ENCODE results near the gene BPNT1. TPM values are rescaled to one million over a fixed set of nuclear protein-coding genes. Genes with fewer than 3 reads are reported as not detected.

Gene BPNT1
- total and polyA plus RNA-seq, 2 donors (not counting 1 experiment from before 2014, with no cell fraction given) = 23.8 to 51.2 TPM

DNA sequence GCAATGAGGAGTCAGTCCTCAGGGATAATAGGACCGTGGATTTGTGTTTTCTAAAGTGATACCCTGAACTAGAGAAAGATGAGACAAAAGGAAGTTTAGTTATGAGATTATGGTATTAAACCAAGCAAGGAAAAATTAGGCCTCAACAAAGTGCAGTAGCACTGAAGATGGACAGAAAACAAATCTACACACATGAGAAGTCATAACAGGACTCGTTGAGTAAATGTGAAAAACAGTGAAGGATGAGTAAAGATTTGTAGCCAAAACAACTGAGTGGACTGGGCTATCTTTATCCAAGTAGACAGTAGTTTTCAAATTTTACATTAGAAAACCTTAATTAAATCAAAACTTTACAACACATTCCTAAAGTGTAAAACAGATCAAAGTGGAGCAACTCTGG is 58.3 kb downstream of the BPNT1 start:
- Histone ChIP-seq H3K9ac (ENCODE audit: insufficient read depth, low read length) (no peak overlapping the region), H3K27ac (ENCODE audit: insufficient read depth, low read length) (no peak overlapping the region), H3K4me2 (ENCODE audit: extremely low read depth, insufficient read depth, low read length) (no peak overlapping the region), H3K4me3 (replicated peaks in 1 of 4; ENCODE audit: control extremely low read depth in 1 of 4, insufficient read depth in 1 of 4, low read depth in 3 of 4, low read length in 4 of 4) (no peak overlapping the region), H3K79me2 (ENCODE audit: control insufficient read depth, insufficient read depth, low read length) (peaks cover 14% of the 10 kb centered on the region), H4K20me1 (ENCODE audit: control insufficient read depth, extremely low read depth, insufficient read depth, low read length) (no peaks in the 10 kb centered on the region), H3K27me3 (ENCODE audit: control insufficient read depth, insufficient read depth, low read length) (no peaks in the 10 kb centered on the region), H3K36me3 (ENCODE audit: control insufficient read depth, insufficient read depth, low read length) (no peaks in the 10 kb centered on the region), H2AFZ (ENCODE audit: low read length) (no peak overlapping the region), H3K4me1 (ENCODE audit: control insufficient read depth, extremely low read depth, insufficient read depth, low read length) (no peaks in the 10 kb centered on the region), H3K9me3 (ENCODE audit: control insufficient read depth, insufficient read depth, low read depth, low read length) (no peaks in the 10 kb centered on the region)
- TF ChIP-seq EZH2 (IDR thresholded peaks at IDR 0.05; ENCODE audit: low read length, missing control alignments) = no peak
- TF ChIP-seq, protein P1, sequence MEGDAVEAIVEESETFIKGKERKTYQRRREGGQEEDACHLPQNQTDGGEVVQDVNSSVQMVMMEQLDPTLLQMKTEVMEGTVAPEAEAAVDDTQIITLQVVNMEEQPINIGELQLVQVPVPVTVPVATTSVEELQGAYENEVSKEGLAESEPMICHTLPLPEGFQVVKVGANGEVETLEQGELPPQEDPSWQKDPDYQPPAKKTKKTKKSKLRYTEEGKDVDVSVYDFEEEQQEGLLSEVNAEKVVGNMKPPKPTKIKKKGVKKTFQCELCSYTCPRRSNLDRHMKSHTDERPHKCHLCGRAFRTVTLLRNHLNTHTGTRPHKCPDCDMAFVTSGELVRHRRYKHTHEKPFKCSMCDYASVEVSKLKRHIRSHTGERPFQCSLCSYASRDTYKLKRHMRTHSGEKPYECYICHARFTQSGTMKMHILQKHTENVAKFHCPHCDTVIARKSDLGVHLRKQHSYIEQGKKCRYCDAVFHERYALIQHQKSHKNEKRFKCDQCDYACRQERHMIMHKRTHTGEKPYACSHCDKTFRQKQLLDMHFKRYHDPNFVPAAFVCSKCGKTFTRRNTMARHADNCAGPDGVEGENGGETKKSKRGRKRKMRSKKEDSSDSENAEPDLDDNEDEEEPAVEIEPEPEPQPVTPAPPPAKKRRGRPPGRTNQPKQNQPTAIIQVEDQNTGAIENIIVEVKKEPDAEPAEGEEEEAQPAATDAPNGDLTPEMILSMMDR (conservative IDR thresholded peaks at IDR 0.05 in 1 of 2, IDR thresholded peaks at IDR 0.05 in 1 of 2; ENCODE audit: low read depth in 1 of 2, low read length in 2 of 2) = no peak
- no peak for DNase-seq (ENCODE audit: low read depth in 2 of 2)

DNA sequence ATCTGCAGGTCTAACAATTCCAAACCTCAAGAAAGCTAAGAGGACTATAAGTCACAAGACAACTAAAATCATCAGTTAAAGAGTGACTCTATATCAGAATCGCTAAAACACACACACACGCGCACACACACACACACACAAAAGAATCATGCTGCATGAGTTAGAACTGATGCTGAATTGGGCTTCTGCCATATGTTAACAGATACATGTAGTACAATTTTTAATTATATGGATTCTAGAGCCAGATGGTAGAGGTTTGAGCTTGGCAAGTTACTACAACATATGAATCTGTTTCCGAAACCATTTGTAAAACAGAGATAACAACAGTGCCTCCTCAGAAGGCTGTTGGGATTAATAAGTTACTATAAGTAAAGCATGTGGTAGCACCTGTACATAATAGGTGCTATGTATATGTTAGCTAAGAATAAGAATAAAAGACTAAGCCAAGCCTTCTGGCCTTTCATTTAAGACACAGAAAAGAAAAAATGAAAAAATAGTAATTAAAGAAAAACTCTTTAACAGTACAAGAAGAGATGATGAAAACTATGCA is 61.2 kb downstream of the BPNT1 start:
- TF ChIP-seq EZH2 (IDR thresholded peaks at IDR 0.05; ENCODE audit: low read length, missing control alignments) = no peak
- TF ChIP-seq, protein P1 (conservative IDR thresholded peaks at IDR 0.05 in 1 of 2, IDR thresholded peaks at IDR 0.05 in 1 of 2; ENCODE audit: low read depth in 1 of 2, low read length in 2 of 2) = no peak
- no peaks in the 10 kb centered on the region for H3K36me3 ChIP-seq (ENCODE audit: control insufficient read depth, insufficient read depth, low read length)
- no peaks in the 10 kb centered on the region for H4K20me1 ChIP-seq (ENCODE audit: control insufficient read depth, extremely low read depth, insufficient read depth, low read length)
- H3K79me2 ChIP-seq (ENCODE audit: control insufficient read depth, insufficient read depth, low read length) = no peaks in the 10 kb centered on the region
- no peak overlapping the region for H3K4me2 ChIP-seq (ENCODE audit: extremely low read depth, insufficient read depth, low read length)
- no peak for DNase-seq (ENCODE audit: low read depth in 2 of 2)
- H3K4me1 ChIP-seq (ENCODE audit: control insufficient read depth, extremely low read depth, insufficient read depth, low read length) = no peaks in the 10 kb centered on the region
- no peak overlapping the region for H3K4me3 ChIP-seq (replicated peaks in 1 of 4; ENCODE audit: control extremely low read depth in 1 of 4, insufficient read depth in 1 of 4, low read depth in 3 of 4, low read length in 4 of 4)
- H2AFZ ChIP-seq (ENCODE audit: low read length) = no peak overlapping the region
- H3K9me3 ChIP-seq (ENCODE audit: control insufficient read depth, insufficient read depth, low read depth, low read length) = no peaks in the 10 kb centered on the region
- H3K9ac ChIP-seq (ENCODE audit: insufficient read depth, low read length) = no peak overlapping the region
- H3K27ac ChIP-seq (ENCODE audit: insufficient read depth, low read length) = no peak overlapping the region
- H3K27me3 ChIP-seq (ENCODE audit: control insufficient read depth, insufficient read depth, low read length) = no peaks in the 10 kb centered on the region

DNA sequence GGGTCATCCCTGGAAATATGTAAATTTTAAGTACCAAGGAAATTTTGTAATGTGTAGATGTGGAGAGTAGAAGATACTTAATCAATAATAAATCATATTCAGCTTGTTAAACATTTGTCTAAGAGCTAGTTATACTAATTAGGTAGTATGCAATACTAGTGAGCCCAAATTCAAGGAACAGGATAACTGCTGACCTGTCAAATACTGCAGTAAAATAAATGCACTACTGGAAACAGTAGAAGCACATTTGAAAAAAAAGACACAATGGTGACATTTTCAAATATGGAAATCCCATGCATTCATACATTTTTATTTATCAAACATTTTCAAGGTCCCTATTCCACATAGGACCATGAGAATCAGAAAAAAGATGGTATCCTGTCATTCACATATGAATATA is 70.5 kb downstream of the BPNT1 start:
- Histone ChIP-seq H3K27ac (ENCODE audit: insufficient read depth, low read length) (no peak overlapping the region), H3K36me3 (ENCODE audit: control insufficient read depth, insufficient read depth, low read length) (peaks cover 3% of the 10 kb centered on the region), H3K4me3 (replicated peaks in 1 of 4; ENCODE audit: control extremely low read depth in 1 of 4, insufficient read depth in 1 of 4, low read depth in 3 of 4, low read length in 4 of 4) (no peak overlapping the region), H3K9me3 (ENCODE audit: control insufficient read depth, insufficient read depth, low read depth, low read length) (no peaks in the 10 kb centered on the region), H2AFZ (ENCODE audit: low read length) (no peak overlapping the region), H3K9ac (ENCODE audit: insufficient read depth, low read length) (no peak overlapping the region), H3K27me3 (ENCODE audit: control insufficient read depth, insufficient read depth, low read length) (no peaks in the 10 kb centered on the region), H3K79me2 (ENCODE audit: control insufficient read depth, insufficient read depth, low read length) (no peaks in the 10 kb centered on the region), H3K4me2 (ENCODE audit: extremely low read depth, insufficient read depth, low read length) (no peak overlapping the region), H3K4me1 (ENCODE audit: control insufficient read depth, extremely low read depth, insufficient read depth, low read length) (no peaks in the 10 kb centered on the region), H4K20me1 (ENCODE audit: control insufficient read depth, extremely low read depth, insufficient read depth, low read length) (no peaks in the 10 kb centered on the region)
- TF ChIP-seq, protein P1 (conservative IDR thresholded peaks at IDR 0.05 in 1 of 2, IDR thresholded peaks at IDR 0.05 in 1 of 2; ENCODE audit: low read depth in 1 of 2, low read length in 2 of 2) = no peak
- no peak for TF ChIP-seq EZH2 (IDR thresholded peaks at IDR 0.05; ENCODE audit: low read length, missing control alignments)
- no peak for DNase-seq (ENCODE audit: low read depth in 2 of 2)
